Stimulated activated CD4-positive, alpha-beta T cell treated with anti-CD3 and anti-CD28 coated beads, Interleukin-12 subunit alpha, Interleukin-12 subunit beta, amount 100 ng/mL, for 4 hours (primary cell): ENCODE results near the gene MCM7.

Source experiments
- DNase-seq: peaks from one replicate; pipeline ENCODE4 v3.0.0-alpha.2; 2020

MCM7 gene

DNA sequence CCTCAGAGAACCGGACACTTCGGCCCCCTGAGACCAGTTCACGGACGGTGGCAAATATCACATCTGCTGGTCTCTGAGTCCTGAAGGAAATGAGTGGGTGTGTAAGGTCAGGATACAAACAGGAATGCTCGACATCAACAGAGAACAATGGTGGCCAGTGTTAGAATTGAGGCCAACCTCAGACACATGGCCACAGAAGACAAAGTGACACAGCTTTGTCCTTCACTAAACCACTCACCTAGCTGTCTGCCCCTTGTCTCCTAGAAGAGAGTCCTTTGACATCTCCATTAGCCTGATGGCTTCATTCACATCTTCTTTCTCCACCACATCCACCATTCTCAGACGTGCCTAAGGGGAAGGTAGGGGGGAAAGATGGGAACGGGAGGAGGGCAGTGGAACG, 8.1 kb downstream of the MCM7 start:
- DNase-seq: no peak

GRCh38 chr7:100091411-100092181, 9.6 kb downstream of the MCM7 start:
- DNase-seq: no peak

GRCh38 chr7:100090527-100091410, 10.4 kb downstream of the MCM7 start:
- DNase-seq: no peak

DNA sequence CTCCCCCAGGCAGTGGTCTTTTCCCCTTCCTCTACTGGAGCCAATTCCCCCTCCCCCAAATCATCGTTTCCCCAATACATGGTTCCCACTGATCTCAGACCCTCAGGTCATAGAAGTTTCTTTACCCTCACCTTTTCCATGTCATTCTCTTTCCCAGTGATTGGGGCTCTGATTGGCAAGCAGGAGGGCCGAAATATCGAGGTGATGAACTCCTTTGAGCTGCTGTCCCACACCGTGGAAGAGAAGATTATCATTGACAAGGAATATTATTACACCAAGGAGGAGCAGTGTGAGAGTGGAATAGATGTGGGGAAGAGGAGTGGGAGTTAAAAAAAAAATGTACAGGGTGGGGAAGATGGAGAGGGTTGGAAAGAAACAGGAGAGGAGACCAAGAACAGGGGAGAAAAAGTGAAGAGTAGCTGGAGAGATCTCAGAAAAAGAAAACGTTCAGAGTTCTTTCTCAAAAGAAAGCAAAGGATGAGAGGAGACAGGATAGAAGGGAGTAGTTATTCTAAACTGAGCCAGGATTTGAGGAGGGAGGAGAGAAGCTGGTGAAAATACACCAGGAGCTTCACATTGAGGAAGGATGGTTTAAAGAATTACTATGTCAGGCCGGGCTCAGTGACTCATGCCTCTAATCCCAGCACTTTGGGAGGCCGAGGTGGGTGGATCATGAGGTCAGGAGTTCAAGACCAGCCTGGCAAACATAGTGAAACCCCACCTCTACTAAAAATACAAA, 11.6 kb downstream of the MCM7 start:
- DNase-seq: no peak

DNA sequence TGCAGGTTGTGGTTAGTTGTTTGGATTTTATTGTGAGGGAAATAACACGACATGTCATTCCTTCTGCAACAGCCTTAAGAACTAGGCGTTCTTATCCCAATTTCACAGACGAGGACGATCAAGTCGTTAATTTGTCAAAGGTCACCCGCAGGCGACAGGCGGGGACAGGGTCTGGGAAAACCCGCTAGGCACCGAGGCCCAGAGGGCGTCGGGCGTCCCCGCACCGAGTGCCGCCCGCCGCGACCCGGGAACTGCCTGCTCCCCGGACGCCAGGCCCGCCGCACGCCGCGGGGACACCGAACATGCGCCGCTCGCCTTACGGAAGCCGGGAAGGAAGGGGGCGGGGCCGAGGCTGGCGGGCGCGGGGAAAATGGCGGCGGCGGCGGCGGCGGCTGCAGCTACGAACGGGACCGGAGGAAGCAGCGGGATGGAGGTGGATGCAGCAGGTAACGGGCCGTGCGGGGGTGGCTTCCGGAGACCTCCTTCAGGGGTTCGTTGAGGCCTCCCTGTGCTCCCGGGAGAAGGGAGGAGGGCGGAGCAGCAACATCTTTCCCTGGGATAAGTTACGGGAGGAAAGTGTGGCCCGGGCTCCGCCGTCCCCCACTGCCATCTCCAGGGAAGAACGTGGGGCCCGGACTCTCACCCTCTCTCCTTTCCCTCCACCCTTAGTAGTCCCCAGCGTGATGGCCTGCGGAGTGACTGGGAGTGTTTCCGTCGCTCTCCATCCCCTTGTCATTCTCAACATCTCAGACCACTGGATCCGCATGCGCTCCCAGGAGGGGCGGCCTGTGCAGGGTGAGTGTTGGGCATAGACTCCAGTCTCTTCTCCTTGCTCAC, 12.4 kb downstream of the MCM7 start, which contains the start of gene COPS6:
Gene COPS6 (plus strand): TSS at position 349 of the 837 bp plus-strand sequence. CDS start 22 bp downstream, at position 371.
- DNase-seq: peak; percentile 91

GRCh38 chr7:100088095-100088620, 13.0 kb downstream of the MCM7 start:
- DNase-seq: no peak

- no peak for DNase-seq
These were observed 14.0 kb downstream of the MCM7 start for GRCh38 chr7:100087055-100087750.

- no peak for DNase-seq
These were observed 15.7 kb downstream of the MCM7 start for GRCh38 chr7:100085515-100085914.

DNA sequence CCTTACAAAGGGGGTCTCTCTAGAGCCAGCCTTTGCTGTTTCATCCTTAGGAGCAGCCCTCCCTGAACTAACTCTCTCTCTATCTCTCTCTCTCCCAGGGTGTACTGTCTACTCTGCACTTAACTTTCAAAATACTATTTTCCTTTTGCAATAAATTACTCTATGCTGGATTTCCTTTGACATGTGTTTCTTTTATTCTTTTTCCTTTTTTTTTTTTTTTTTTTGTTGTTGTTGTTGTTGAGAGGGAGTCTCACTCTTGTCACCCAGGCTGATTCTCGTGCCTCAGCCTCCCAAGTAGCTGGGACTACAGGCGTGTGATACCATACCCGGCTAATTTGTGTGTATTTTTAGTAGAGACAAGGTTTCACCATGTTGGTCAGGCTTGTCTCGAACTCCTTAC, 18.2 kb downstream of the MCM7 start:
- DNase-seq: no peak

DNA sequence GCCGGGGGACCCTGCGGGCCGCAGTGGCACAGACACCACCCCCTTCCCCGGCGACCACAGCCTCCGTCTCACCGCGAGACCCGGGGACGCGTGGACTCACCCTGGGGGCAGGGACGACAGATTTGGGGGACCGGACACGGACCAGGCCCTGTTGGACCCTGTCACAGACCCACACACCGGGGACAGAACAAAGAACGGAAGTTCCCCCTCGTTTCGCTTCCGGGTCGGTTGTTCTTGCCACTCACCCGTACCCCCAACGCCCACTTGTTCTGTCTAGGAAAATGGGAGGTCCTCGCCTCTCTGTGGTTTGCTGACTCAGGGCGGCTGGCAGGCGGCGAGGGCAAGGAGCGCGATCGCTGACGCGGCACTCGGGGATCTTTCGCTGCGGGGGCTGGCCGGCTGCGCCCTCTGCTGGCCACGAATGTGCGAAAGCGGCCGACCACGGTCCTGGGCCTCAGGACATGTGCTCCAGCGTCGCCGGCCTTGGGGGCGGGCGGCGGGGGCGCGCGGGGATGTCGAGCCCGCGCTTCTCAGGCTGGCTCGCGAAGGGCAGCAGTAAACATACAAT, 19.6 kb downstream of the MCM7 start, which contains the start of gene ZNF3:
Gene ZNF3 (minus strand): TSS at position 189 of the 568 bp plus-strand sequence. CDS start 4,366 bp downstream, outside the sequence.
- peak; percentile 97 for DNase-seq

DNA sequence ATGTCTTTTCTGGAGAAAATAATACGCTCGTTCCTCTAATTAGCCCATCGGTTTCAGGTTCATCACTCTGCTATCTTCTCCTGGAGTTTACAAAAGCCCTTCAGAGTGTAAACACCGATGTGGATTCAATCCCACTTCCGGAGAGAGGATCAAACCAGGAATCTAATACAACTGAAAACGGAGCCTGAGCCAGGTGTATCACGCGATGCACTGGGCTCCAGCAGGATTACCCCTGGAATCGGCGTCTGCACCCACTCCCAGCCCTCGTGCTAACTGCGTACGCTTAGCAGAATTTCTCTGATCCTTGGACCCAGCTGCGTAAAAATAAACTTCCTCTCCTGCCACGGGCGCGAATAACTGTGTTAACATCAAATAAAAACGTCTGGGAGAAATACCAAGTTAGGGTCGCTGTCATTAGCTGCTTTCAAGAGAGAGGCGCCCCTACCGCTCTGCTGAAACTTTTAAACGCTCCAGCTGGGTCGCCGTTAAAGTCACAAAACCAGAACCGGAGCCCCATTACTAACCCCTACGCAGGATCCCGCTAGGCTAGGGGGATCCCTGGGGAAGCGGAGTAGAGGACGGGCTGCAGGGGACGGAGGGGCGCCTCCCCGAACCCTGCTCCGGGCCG, 20.2 kb downstream of the MCM7 start:
- no peak for DNase-seq

DNA sequence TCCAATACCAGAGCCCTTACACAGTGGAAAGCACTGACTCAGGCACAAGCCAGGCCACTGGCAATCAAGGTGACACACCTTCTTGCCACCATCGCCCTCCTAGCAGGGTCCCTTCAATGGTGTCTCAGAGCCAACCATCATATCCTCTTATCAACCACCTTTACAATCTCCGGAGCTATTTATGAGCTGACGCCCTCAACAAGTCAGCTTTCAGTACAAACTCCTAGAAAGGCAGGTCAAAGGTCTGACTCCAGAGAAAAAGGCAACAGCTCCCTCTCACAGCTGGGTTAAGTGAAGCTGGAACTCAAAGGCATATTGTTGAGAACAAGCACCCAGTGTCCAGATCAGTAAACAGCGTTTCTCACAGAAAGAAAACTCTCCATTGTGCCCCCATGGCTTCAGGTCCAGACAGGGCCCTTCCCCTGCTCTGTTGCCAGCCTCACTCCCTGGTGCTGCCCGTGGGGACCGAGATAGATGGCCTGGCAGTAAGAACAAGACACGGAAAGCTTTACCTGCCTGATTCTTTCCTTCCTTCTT, 22.1 kb downstream of the MCM7 start:
- DNase-seq: no peak

GRCh38 chr7:100077205-100077604, 24.0 kb downstream of the MCM7 start:
- no peak for DNase-seq

DNA sequence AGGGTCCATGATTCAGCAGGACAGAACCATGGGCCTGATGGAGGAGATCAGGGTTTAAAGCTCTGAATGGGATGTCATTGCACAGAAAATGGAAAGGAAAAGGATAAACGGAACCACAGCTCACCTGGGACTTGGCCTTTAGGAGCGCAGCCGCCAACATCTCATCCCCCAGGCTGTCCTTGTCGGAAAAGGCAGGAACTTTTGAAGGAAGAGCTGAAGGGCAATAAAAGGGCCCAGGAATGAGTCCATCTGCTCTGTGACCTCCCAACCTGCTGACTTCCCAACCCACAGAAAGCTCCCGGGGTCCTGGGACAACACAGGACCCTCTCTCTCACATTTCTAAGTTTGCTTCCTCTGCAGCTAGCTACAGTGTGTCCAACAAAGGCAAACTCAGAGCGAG, 25.8 kb downstream of the MCM7 start:
- no peak for DNase-seq

DNA sequence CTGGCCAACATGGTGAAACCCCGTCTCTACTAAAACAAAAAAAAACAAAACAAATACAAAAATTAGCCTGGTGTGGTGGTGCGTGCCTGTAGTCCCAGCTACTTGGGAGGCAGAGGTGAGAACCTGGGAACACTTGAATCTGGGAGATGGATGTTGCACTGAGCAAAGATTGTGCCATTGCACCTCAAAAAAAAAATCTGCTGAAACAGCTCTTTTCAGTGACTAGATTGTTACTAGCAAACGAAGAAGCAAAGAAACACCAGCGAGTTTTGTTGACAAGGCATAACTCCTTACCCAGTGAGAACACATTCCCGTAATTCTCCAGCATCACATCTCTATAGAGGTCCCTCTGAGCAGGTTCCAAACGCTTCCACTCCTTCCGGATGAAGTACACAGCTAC, 26.4 kb downstream of the MCM7 start:
- no peak for DNase-seq

DNA sequence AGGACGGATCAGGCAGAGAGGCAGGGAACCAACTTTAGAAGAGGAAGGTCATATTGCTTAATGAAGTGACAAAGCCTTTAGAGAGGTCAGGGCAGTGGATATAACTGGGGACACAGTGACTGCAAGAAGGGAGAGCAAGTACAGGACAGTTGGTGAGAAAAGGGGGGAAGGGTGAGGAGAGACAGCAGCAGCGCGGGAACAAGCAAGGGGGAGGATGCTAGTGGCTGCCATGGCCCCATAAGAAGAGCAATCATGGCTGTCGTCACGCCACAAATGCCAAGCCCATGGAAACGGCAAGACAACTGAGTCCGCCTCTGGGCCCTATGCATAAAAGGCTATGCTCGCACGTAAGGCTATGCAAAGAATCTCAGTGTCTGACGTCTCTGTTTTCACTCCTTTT, 28.7 kb downstream of the MCM7 start:
- no peak for DNase-seq

DNA sequence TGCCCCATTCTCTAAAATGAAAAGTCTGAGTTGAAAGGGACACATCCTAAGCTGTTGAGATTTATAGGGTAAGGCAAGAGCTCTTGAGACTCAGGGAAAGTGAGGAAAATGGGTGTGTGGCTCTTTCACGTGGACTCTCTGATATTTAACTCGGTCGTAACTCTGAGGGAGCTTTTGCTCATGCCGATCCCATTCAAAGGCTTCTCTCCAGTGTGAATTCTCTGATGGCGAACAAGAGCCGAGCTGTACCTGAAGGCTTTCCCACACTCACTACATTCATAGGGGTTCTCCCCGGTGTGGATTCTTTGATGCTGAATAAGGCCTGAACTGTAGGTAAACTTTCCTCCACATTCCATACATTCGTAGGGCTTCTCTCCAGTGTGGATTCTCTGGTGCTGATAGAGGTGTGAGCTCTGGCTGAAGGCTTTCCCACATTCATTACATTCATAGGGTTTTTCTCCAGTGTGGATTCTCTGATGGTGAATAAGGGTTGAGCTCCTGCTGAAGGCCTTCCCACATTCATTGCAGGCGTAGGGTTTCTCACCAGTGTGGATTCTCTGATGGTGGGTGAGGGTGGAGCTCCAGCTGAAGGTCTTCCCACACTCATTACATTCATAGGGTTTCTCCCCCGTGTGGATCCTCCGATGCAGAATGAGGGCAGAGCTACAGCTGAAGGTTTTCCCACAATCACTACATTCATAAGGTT, 30.0 kb downstream of the MCM7 start:
- DNase-seq: no peak

GRCh38 chr7:100069991-100070390, 31.2 kb downstream of the MCM7 start:
- DNase-seq: no peak

DNA sequence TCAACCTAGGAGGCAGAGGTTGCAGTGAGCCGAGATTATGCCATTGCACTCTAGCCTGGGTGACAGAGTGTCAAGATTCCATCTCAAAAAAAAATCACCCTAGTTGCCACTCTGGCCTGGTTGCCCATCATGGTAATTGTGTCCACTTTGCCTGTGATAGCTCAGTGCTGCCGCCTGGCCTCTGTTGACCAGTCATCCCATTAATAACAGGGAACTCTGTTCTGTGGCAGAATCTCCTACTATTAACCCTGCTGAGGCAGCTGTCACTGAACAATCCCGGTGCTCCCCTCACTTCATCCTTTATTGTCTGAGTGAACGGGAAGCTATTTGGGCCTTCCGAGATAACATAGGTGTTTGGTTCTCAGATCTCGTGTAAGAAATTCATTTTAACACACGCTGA, 34.2 kb downstream of the MCM7 start:
- no peak for DNase-seq
